Measurements from ENCODE around the gene ENPP5. TPM values are rescaled to one million over a fixed set of nuclear protein-coding genes. Genes with fewer than 3 reads are reported as not detected.

The ENPP5 gene, protein sequence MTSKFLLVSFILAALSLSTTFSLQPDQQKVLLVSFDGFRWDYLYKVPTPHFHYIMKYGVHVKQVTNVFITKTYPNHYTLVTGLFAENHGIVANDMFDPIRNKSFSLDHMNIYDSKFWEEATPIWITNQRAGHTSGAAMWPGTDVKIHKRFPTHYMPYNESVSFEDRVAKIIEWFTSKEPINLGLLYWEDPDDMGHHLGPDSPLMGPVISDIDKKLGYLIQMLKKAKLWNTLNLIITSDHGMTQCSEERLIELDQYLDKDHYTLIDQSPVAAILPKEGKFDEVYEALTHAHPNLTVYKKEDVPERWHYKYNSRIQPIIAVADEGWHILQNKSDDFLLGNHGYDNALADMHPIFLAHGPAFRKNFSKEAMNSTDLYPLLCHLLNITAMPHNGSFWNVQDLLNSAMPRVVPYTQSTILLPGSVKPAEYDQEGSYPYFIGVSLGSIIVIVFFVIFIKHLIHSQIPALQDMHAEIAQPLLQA
- total RNA-seq (2014; rRNA removed; shearing (Covaris generic)): 2.0 and 3.0 TPM in 2 replicates
- polyA plus RNA-seq (2015; cell fraction: cytosol; rRNA removed): 1.5 and 2.1 TPM in 2 replicates
- polyA plus RNA-seq (2015; cell fraction: nucleus; rRNA removed): 0.86 and 3.9 TPM in 2 replicates

DNA sequence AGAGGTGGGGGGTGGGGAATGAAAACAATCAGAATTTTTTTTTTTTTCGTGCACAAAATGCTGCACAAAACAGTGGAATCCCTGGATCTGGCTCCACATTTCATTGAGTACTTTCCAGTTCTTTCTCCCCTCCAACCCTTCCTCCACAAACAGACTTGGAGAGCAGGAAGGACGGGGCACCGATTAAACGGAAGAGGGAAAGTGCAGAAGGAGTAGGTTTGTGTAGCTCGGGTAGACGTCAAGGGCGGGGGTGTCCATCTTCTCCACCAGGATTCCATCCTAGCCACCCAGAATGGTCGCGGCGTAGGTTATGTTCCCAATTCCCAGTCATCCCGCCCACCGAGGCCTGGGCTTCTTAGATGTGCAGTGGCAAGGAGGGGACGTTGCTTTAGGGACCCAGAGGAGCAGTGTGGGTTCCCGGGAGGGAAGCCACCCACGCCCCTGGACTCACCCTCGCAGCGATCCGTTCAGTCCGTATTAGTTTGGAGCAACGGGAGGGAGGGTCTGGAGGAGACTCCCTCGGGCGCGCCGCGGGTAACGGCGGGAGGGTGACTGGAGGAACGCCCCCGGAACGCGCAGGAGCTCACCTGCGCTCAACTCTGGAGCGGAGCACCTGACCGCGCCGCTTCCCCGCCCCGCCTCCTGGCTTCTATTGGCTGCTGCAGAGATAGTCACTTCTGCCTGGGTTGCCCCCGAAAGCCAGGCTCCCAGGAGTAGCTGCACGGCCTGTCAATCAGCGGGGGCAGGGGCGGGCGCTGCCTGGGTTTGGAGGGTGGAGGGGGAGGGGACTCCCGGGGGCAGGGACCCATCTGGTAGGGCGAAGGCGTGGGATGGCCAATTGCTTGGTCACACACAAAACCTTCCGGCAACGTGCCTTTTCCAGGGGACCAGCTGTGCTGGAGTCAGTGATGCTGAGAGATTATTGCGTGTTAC is at the start of gene ENPP5:
TSS of gene ENPP5 (minus strand) at position 624 of the 933 bp plus-strand sequence. CDS start 2,718 bp downstream, outside the sequence.
- DNase-seq (ENCODE audit: low read depth, low spot score): peak; percentile 58
- in situ Hi-C loops (cut with HindIII; ENCODE audit: low pct_unique_long_range_greater_than_20kb, low sequenced_read_pairs): no loop called here

DNA sequence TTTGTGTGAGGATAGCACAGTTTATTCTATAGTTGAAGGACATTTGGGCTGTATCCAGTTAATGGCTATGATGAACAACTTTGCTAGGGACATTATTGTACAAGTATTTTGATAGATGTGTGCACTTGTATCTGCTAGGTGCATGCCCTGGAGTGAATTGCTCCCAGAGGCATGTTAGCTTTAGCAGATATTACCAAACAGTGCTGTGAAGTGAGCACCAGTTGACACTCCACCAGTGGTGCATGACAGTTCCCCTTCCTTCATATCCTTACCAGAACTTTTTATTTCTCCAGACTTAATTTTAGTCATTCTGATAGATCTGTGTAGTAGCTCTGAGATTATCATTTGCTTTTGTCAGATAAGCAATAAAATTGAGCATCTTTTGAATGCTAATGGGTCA is 48.9 kb upstream of the ENPP5 start:
- no peak for DNase-seq (ENCODE audit: low read depth, low spot score)
- in situ Hi-C loops (cut with HindIII; ENCODE audit: low pct_unique_long_range_greater_than_20kb, low sequenced_read_pairs): no loop called here

DNA sequence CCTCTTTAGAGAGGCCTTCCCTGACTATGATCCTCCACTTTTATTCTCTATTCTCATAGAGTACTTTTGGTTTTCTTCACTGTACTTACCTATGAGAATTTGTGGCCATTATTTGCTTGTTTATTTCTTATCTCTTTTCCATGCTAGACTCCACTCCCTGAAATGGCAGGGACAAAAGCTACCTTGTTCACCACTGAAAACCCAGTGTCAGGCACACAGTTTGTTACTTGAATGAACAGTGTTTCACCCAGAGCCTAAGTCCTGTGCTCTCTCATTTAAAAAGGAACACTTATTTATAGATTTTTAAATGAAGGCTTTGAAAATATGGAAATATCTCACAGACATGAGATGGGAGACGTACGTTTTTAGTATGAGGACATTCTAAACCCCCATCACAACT is 47.7 kb upstream of the ENPP5 start:
- in situ Hi-C loops (cut with HindIII; ENCODE audit: low pct_unique_long_range_greater_than_20kb, low sequenced_read_pairs): no loop called here
- DNase-seq (ENCODE audit: low read depth, low spot score): no peak

DNA sequence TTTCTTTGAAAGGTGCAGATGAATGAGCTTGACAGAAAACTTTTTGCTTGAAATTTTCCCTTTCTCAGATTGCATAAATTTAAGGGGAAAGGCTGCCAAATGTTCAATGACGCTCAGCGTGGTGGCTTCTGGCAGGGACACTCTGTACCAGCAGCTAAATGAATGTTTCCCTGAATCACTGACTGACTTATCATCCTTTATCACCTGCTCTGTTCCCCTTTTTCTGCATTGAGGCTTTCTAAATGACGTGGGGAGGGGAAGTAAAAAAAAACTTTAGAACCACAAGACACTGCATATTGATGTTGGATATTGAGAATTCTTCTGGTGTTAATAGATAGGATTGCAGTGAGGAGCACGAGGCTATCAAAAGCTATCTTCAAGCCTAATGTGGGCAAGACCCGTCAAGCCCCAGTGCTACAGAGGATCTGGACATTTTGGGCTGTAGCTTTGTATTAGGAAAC is 46.9 kb upstream of the ENPP5 start:
- DNase-seq (ENCODE audit: low read depth, low spot score): no peak
- in situ Hi-C loops (cut with HindIII; ENCODE audit: low pct_unique_long_range_greater_than_20kb, low sequenced_read_pairs): no loop called here

DNA sequence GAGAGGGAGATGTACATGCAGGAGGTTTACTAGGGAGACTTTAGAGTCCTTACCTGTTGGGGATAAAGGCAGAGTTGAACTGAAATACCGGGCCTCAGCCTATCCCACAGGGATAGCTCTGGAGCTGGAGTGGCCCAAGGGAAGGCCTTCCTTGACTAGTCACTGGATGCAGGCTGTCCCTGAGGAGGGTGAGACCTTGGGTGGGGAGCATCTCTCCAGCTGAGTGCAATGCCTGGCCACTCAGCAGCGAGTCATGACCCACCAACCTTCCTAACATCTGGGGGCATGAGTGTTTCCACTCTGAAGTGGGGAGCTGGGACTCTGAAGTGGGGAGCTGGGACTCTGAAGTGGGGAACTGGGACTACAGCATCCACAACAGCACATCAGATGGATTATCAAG is 46.1 kb upstream of the ENPP5 start:
- in situ Hi-C loops (cut with HindIII; ENCODE audit: low pct_unique_long_range_greater_than_20kb, low sequenced_read_pairs): no loop called here
- DNase-seq (ENCODE audit: low read depth, low spot score): no peak

DNA sequence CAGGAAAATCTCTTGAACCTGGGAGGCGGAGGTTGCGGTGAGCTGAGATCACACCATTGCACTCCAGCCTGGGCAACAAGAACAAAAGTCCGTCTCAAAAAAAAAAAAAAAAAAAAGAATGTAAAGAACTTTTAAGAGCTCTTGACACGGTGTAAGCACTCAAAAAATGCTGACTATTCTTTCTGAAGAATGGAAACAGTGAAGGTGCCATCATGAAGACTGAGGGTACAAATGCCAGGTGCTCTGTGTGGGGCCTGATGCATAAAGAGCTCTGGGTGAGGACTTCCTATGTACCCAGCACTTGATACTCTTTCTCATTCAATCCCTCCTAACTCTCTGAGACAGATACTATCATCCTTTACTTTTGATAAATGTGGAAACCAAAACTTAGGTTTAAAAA is 45.0 kb upstream of the ENPP5 start:
- in situ Hi-C loops (cut with HindIII; ENCODE audit: low pct_unique_long_range_greater_than_20kb, low sequenced_read_pairs): no loop called here
- DNase-seq (ENCODE audit: low read depth, low spot score): no peak

DNA sequence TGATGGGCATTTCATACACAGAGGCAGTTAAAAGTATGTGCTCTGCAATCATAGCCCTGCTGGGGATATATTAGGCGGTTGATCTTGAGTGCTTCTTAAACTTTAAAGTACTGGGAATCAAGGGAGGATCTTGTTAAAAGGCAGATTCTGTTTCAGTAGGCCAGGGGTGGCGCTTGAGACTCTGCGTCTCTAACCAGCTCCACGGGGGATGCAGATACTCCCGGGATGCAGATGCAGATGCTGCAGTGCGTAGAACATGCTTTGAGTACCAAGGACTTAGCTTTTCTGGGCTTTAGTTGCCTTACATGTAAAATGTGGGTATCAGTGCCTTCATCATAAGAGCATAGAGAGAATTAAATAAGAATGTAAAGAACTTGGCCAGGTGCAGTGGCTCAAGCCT is 44.4 kb upstream of the ENPP5 start:
- no peak for DNase-seq (ENCODE audit: low read depth, low spot score)
- in situ Hi-C loops (cut with HindIII; ENCODE audit: low pct_unique_long_range_greater_than_20kb, low sequenced_read_pairs): no loop called here

DNA sequence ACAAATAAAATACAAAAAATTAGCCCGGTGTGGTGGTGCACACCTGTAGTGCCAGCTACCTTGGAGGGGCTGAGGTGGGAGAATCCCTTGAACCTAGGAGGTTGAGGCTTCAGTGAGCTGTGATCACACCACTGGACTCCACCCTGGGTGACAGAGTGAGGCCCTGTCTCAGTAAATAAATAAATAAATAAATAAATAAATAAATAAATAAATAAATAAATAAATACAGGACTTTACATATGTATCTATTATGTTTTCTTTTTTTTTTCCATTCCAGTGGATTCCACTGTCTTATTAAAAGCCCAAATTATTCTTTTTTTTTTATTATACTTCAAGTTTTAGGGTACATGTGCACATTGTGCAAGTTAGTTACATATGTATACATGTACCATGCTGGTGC is 41.1 kb upstream of the ENPP5 start:
- DNase-seq (ENCODE audit: low read depth, low spot score): no peak
- in situ Hi-C loops (cut with HindIII; ENCODE audit: low pct_unique_long_range_greater_than_20kb, low sequenced_read_pairs): no loop called here

DNA sequence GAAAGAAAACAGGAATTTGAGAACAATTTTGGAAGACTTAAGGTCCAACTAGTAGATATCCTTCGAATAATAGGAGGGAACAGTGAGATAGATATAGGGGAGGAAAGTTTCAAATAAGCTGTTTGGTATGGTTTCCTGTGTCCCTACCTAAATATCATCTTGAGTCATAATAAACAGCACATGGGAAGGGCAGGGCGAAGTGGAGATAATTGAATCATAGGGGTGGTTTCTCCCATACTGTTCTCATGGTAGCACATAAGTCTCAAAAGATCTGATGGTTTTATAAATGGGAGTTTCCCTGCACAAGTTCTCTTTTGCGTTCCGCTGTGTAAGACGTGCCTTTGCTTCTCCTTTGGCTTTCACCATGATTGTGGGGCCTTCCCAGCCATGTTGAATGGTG is 39.5 kb upstream of the ENPP5 start:
- in situ Hi-C loops (cut with HindIII; ENCODE audit: low pct_unique_long_range_greater_than_20kb, low sequenced_read_pairs): no loop called here
- no peak for DNase-seq (ENCODE audit: low read depth, low spot score)

DNA sequence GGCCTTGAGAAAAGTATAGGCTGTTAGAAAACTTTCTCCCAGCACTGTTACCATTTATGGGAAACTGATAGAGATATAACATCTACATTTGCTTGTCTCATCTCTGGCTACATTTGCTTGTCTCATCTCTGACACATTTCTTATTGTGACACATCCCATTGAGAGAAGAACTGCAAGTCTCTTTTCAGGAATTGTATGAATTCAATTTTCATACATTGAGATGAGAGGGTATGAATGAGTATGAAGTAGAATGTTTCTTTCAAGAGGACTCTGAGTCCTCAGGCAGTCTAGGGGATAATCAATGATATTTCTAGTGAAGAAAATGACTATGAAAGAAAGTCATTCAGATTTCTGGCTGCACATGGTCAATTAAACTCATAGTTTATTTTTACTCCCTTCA is 37.5 kb upstream of the ENPP5 start:
- DNase-seq (ENCODE audit: low read depth, low spot score): no peak
- in situ Hi-C loops (cut with HindIII; ENCODE audit: low pct_unique_long_range_greater_than_20kb, low sequenced_read_pairs): no loop called here

DNA sequence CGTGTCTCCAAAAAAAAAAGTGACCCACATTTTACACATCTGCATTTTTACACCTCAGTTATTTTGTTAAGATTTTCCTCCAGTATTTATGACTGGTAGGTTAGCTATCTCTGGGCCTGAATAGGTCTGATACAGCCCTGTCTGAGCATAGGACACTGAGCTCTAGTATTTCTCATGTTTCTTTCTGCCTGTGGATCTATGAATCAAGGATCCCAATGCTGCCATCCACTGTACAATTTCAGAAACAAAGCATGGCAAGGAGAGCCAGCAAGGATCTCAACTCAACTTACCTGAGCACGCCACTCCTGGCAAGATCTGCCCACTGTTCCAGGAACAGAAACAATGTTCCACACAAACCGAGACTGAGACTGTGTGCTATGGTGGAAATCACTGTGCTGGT is 36.4 kb upstream of the ENPP5 start:
- DNase-seq (ENCODE audit: low read depth, low spot score): no peak
- in situ Hi-C loops (cut with HindIII; ENCODE audit: low pct_unique_long_range_greater_than_20kb, low sequenced_read_pairs): no loop called here

DNA sequence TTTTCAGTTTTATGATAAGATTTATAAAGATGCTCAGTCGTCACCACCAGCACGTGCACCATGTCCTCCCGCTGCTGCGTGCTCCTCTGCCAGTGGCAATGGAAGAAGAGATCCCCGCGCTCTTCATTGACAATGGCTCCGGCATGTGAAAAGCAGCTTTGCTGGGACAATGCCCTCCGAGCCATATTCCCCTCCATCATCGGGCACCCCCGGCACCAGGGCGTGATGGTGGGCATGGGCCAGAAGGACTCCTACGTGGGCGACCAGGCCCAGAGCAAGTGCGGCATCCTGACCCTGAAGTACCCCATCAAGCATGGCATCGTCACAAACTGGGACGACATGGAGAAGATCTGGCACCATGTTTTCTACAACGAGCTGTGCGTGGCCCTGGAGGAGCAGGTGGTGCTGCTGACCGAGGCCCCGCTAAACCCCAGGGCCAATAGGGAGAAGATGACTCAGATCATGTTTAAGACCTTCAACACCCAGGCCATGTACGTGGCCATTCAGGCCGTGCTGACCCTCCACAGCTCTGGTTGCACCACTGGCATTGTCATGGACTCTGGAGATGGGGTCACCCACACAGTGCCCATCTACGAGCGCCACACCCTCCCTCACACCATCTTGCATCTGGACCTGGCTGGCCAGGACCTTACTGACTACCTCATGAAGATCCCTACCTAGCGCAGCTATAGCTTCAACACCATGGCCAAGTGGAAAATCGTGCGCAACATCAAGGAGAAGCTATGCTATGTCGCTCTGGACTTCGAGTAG is 34.3 kb upstream of the ENPP5 start:
- in situ Hi-C loops (cut with HindIII; ENCODE audit: low pct_unique_long_range_greater_than_20kb, low sequenced_read_pairs): no loop called here
- no peak for DNase-seq (ENCODE audit: low read depth, low spot score)

DNA sequence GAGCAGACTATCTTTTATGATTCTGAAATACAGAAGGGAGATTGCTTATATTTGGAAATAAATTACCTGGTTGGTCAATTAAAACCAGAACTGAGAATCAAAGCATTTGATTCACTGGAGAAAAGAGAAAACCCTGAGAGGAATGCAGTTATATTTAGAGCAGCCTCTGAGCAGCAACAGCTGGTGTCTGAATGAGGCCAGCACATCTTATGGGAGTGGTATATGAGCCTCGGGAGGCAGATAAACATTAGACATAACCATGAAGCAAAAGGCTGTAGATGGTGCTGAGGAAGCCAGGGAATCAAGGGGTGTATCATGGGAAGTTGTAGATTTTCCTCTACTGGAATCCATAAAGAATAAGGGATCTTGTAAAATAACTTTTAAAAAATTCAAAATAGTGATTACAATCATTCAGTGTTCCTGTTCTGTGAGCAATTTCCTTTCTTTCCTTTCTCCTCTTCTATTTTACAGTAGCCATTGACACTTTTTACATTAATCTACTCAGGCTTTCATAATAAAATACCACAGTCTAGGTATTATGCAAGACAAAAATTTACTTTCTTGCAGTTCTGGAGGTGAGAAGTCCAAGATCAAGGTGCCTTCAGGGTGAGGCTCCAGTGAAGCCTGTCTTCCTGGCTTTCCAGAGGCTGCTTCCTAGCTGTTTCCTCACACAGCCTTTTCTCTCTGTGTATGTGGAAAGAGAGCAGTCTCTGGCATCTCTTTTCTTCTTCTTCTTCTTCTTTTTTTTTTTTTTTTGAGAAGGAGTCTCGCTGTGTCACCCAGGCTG is 32.8 kb upstream of the ENPP5 start:
- no peak for DNase-seq (ENCODE audit: low read depth, low spot score)
- in situ Hi-C loops (cut with HindIII; ENCODE audit: low pct_unique_long_range_greater_than_20kb, low sequenced_read_pairs): no loop called here

DNA sequence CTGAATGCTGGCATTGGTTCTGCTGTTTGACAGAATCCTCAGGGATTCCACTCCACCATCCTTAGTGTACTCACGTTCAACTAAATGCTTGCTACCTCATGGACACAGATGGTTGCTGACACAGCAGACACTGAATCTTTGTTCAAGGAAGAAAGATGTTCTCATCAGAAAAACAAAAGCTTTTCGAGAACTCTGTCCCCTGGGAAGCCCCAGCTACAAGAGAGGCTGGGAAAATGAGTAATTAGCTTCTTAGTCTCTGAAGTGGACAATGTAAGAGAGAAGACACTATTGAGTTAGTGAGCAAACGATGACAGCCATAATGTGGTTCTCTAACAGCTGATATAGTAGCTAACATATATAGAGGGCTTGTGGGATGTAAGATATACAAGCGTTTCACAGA is 30.9 kb upstream of the ENPP5 start:
- in situ Hi-C loops (cut with HindIII; ENCODE audit: low pct_unique_long_range_greater_than_20kb, low sequenced_read_pairs): no loop called here
- DNase-seq (ENCODE audit: low read depth, low spot score): no peak

DNA sequence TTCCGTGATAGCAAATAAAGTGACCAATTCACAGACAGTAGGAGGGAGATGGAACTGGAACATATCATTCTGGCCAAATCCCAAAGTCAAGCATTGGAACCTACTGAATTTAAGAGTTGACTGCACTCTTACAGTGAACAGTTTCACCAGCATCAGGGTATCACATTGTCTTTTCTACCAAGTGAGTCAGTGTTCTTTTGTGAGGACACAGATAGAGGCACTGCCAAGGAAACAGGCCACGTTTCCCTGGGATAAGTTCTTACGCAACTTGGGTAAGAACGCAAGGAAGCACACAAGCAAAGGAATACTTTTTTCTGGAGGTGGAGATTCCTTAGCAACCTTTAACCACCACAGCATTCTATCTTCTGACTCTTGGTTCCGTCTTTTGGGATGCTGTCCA is 28.6 kb upstream of the ENPP5 start:
- in situ Hi-C loops (cut with HindIII; ENCODE audit: low pct_unique_long_range_greater_than_20kb, low sequenced_read_pairs): no loop called here
- no peak for DNase-seq (ENCODE audit: low read depth, low spot score)

DNA sequence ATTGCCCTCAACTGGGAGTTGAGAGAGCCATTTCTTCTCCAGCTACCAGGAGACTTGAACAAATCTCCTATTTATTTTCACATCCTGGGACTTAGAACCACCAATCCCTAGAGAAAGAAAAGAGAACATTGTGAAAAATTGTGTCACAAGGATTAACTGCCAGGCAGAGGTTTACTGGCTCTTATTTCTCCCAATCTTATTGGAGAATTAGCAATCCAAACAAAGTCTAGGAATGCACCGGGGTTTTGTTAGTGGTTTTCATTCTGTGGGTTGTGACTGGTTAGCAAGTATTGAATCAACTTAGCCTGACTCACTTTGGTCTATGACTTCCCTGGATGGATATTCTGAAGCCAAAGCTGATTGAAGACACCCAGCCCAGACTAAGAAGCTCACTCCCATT is 21.2 kb upstream of the ENPP5 start:
- in situ Hi-C loops (cut with HindIII; ENCODE audit: low pct_unique_long_range_greater_than_20kb, low sequenced_read_pairs): no loop called here

DNA sequence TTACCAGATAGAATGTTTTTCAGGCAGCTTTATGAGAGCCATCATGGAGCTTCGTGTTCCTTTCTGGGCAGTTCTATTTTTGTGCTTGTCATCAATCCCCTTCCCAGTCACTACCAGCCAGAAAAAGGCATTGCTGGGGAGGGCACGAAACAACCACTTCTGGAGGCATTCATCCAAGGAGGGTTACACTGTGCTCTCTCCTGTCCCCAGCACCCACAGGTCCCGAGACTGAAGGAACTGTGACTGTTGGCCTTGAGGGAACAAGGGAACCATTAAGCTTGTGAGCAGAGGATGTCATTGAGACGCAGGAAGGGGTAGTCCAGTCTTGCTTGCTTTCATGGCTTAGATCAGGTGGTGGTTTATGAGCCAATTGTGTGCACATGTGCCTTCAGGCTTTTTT is 20.1 kb upstream of the ENPP5 start:
- DNase-seq (ENCODE audit: low read depth, low spot score): peak; percentile 81
- in situ Hi-C loops (cut with HindIII; ENCODE audit: low pct_unique_long_range_greater_than_20kb, low sequenced_read_pairs): no loop called here

More for the DNA sequence above, 21.2 kb upstream of the ENPP5 start:
- peak; percentile 70 for DNase-seq (ENCODE audit: low read depth, low spot score)

Data from SK-MEL-5 (cell line).